Right atrium auricular region (tissue), 2 donors: ENCODE results near the gene ZNRD2. TPM values are rescaled to one million over a fixed set of nuclear protein-coding genes. Genes with fewer than 3 reads are reported as not detected.

ENCODE experiments used
- DNase-seq: peaks from one replicate; pipeline ENCODE4 v3.0.0-alpha.2; 2019; ENCODE audit warnings: low spot score
- H3K27ac ChIP-seq, 2 donors: fragments of 200-600 bp; sonication (generic); 1 replicate in 1 of 2; 2 replicates in 1 of 2; pipeline ENCODE4 v1.5.1; 2016 to 2019
- H3K27me3 ChIP-seq, 2 donors: fragments of 200-600 bp; sonication (generic); one replicate each; pipeline versions ENCODE4 v1.5.1 to v1.6.0; 2017 to 2019
- H3K36me3 ChIP-seq: fragments of 200-600 bp; sonication (generic); one replicate; pipeline ENCODE4 v1.5.1; 2016
- H3K4me1 ChIP-seq, 2 donors: fragments of 200-600 bp; sonication (generic); one replicate each; pipeline versions ENCODE4 v1.5.1 to v1.6.0; 2017 to 2019
- H3K4me3 ChIP-seq, 2 donors: fragments of 200-600 bp; sonication (generic); 1 replicate in 1 of 2; 2 replicates in 1 of 2; pipeline ENCODE4 v1.5.1; 2017 to 2019; ENCODE audit warnings: mild to moderate bottlenecking in 1 of 2, moderate library complexity in 1 of 2
- H3K9me3 ChIP-seq, 2 donors: fragments of 200-600 bp; sonication (generic); one replicate each; pipeline ENCODE4 v1.5.1; 2019
- total RNA-seq, 2 donors: library from RNA; depleted of rRNA; stranded (reverse); fragments of >200 nt; gene quantifications; one replicate each; pipeline ENCODE4 v1.1.0, GENCODE V29; 2016
- TF ChIP-seq, protein P1 (sequence below), 2 donors: fragments of 200-600 bp; sonication (generic); IDR thresholded peaks; one replicate each; pipeline ENCODE4 v1.5.1; 2019; ENCODE audit warnings: antibody characterized with exemption in 2 of 2

Gene ZNRD2
- total RNA-seq, 2 donors from 2014 or later: 36.1 to 50.6 TPM

DNA sequence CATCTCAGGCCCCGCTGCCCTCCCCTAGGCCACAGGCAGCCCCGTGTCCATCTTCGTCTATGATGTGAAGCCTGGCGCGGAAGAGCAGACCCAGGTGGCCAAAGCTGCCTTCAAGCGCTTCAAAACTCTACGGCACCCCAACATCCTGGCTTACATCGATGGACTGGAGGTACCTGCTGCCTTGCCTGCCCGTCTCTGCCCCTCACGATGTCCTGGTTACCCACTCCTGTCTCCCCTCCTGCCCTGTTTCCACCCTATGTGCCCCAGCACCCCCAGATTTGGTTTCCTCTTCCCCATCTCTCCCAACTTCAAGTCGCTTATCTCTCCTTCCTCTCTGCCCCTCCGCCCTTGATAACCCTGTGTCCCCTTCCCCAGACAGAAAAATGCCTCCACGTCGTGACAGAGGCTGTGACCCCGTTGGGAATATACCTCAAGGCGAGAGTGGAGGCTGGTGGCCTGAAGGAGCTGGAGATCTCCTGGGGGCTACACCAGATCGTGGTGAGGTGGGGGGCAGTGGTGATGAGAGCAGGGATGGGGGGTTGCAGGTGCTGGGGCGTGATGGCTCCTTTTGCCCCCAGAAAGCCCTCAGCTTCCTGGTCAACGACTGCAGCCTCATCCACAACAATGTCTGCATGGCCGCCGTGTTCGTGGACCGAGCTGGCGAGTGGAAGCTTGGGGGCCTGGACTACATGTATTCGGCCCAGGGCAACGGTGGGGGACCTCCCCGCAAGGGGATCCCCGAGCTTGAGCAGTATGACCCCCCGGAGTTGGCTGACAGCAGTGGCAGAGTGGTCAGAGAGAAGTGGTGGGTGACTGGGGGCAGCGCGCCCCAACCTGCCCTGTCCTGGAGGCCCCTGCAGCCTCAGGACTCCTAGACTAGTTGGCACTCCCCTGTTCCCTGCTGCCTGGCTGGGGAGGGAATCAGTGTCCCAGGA, 44.5 kb upstream of the ZNRD2 start:
- Histone ChIP-seq H3K4me3 (peak overlapping the region; percentile 100), H3K27ac (peak overlapping the region; percentile 94), H3K27me3 (no peaks in the 10 kb centered on the region), H3K36me3 (peaks cover 31% of the 10 kb centered on the region), H3K9me3 (no peaks in the 10 kb centered on the region), H3K4me1 (peaks cover 0 to 30% of the 10 kb centered on the region in 2 donors)
- DNase-seq: no peak
- TF ChIP-seq, protein P1, sequence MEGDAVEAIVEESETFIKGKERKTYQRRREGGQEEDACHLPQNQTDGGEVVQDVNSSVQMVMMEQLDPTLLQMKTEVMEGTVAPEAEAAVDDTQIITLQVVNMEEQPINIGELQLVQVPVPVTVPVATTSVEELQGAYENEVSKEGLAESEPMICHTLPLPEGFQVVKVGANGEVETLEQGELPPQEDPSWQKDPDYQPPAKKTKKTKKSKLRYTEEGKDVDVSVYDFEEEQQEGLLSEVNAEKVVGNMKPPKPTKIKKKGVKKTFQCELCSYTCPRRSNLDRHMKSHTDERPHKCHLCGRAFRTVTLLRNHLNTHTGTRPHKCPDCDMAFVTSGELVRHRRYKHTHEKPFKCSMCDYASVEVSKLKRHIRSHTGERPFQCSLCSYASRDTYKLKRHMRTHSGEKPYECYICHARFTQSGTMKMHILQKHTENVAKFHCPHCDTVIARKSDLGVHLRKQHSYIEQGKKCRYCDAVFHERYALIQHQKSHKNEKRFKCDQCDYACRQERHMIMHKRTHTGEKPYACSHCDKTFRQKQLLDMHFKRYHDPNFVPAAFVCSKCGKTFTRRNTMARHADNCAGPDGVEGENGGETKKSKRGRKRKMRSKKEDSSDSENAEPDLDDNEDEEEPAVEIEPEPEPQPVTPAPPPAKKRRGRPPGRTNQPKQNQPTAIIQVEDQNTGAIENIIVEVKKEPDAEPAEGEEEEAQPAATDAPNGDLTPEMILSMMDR (IDR thresholded peaks at IDR 0.05): no peak

GRCh38 chr11:65526744-65527143, 43.5 kb upstream of the ZNRD2 start:
- no peak overlapping the region for H3K4me3 ChIP-seq
- TF ChIP-seq, protein P1 (IDR thresholded peaks at IDR 0.05): no peak
- no peaks in the 10 kb centered on the region for H3K9me3 ChIP-seq
- no peaks in the 10 kb centered on the region for H3K27me3 ChIP-seq
- DNase-seq: no peak
- peaks cover 0 to 30% of the 10 kb centered on the region in 2 donors for H3K4me1 ChIP-seq
- H3K36me3 ChIP-seq: peaks cover 40% of the 10 kb centered on the region
- no peak overlapping the region for H3K27ac ChIP-seq

- H3K36me3 ChIP-seq: peaks cover 58% of the 10 kb centered on the region
- H3K4me3 ChIP-seq: no peak overlapping the region
- H3K27ac ChIP-seq: no peak overlapping the region
- TF ChIP-seq, protein P1 (IDR thresholded peaks at IDR 0.05): no peak
- H3K27me3 ChIP-seq: no peaks in the 10 kb centered on the region
- DNase-seq: no peak
- H3K9me3 ChIP-seq: no peaks in the 10 kb centered on the region
- peaks cover 0 to 27% of the 10 kb centered on the region in 2 donors for H3K4me1 ChIP-seq
Measured at GRCh38 chr11:65528819-65529350, 41.4 kb upstream of the ZNRD2 start.

DNA sequence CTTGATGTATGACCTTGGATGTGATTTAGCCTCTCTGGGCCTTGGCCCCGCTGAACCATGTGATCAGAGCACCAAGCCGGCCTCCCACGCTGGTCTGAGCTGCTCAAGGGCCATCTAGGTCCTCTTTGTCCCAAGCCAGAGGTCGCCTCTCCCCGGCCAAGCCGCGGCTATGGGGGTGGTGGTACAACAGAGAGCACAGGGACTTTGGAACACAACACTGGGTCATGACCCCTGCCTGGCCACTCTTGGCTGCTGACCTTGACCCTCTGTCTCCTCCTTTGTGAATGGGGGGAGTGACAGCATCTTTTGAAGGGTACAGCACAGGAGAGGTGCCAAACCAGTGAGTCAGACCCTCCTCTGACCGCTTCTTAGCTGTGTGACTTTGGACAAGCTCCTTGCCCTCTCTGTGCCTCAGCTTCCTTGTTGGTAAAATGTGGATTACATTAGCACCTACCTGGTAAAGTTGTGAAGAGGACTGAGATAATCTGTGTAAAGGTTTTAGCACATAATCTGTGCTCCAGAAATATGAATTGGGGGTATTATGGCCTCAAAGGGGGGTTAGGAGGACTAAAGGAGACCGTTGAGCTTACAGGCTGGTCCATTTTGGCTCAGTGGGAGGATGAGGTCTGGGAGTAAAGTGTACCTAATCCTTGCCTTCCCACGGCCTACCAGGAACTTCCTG, 40.7 kb upstream of the ZNRD2 start:
- no peaks in the 10 kb centered on the region for H3K9me3 ChIP-seq
- H3K4me1 ChIP-seq: peaks cover 0 to 21% of the 10 kb centered on the region in 2 donors
- H3K27ac ChIP-seq: no peak overlapping the region
- TF ChIP-seq, protein P1 (IDR thresholded peaks at IDR 0.05): no peak
- H3K27me3 ChIP-seq: no peaks in the 10 kb centered on the region
- no peak for DNase-seq
- peaks cover 58% of the 10 kb centered on the region for H3K36me3 ChIP-seq
- no peak overlapping the region for H3K4me3 ChIP-seq

DNA sequence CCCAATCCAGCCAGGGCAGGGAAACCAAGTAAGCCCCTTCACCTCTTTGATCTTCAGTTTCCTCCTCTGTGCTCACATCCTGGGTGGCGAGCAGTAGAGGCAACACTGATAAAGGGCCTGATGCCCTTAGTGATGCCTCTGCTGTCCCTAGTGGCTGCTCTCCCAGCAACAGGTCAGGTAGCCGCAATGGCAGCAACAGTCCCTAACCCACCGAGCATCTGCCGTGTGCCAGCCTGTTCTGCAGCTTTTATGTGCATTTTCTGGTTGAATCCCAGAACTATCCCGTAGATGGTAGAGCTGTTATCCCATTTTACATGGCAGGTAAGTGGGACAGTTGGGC, 40.1 kb upstream of the ZNRD2 start:
- DNase-seq: no peak
- Histone ChIP-seq H3K4me3 (no peak overlapping the region), H3K9me3 (no peaks in the 10 kb centered on the region), H3K4me1 (peaks cover 0 to 21% of the 10 kb centered on the region in 2 donors), H3K27me3 (no peaks in the 10 kb centered on the region), H3K36me3 (peaks cover 60% of the 10 kb centered on the region), H3K27ac (no peak overlapping the region)
- TF ChIP-seq, protein P1 (IDR thresholded peaks at IDR 0.05): no peak
